Adipocyte (in vitro differentiated cells): ENCODE data around the gene LRMDA.

Experiments
- DNase-seq: peaks from one replicate; pipeline ENCODE4 v3.0.0-alpha.2; 2015; ENCODE audit warnings: low read depth
- H3K27me3 ChIP-seq: replicated peaks from 2 replicates; pipeline ENCODE4 v1.7.0; 2013; ENCODE audit warnings: mild to moderate bottlenecking, low read length, moderate library complexity; ENCODE audit not compliant: control insufficient read depth, insufficient read depth
- H3K36me3 ChIP-seq: 2 replicates; pipeline ENCODE4 v1.7.0; 2013; ENCODE audit warnings: low read length, mild to moderate bottlenecking, moderate library complexity; ENCODE audit not compliant: control insufficient read depth, insufficient read depth, severe bottlenecking
- H3K4me1 ChIP-seq: 2 replicates; pipeline ENCODE4 v1.7.0; 2013; ENCODE audit warnings: mild to moderate bottlenecking, low read length, moderate library complexity; ENCODE audit not compliant: control insufficient read depth, insufficient read depth
- H3K4me3 ChIP-seq: 2 replicates; pipeline ENCODE4 v1.7.0; 2013; ENCODE audit warnings: mild to moderate bottlenecking, low read length, moderate library complexity
- H3K9ac ChIP-seq: 2 replicates; pipeline ENCODE4 v1.7.0; 2013; ENCODE audit warnings: mild to moderate bottlenecking, low read length, moderate library complexity
- H3K9me3 ChIP-seq: 2 replicates; pipeline ENCODE4 v1.7.0; 2013; ENCODE audit warnings: mild to moderate bottlenecking, low read length, moderate library complexity; ENCODE audit not compliant: control insufficient read depth

LRMDA gene

GRCh38 chr10:76282061-76283025 is 850.9 kb downstream of the LRMDA start:
- peaks cover 7% of the 10 kb centered on the region for H3K9me3 ChIP-seq
- no peaks in the 10 kb centered on the region for H3K36me3 ChIP-seq
- no peak overlapping the region for H3K4me3 ChIP-seq
- H3K9ac ChIP-seq: no peak overlapping the region
- peaks cover 34% of the 10 kb centered on the region for H3K4me1 ChIP-seq
- DNase-seq: no peak
- H3K27me3 ChIP-seq: no peaks in the 10 kb centered on the region

GRCh38 chr10:76284351-76284750 is 852.9 kb downstream of the LRMDA start:
- no peak overlapping the region for H3K9ac ChIP-seq

GRCh38 chr10:76285012-76285411 is 853.6 kb downstream of the LRMDA start:
- Histone ChIP-seq H3K27me3 (no peaks in the 10 kb centered on the region), H3K9me3 (peaks cover 7% of the 10 kb centered on the region), H3K4me3 (no peak overlapping the region), H3K36me3 (no peaks in the 10 kb centered on the region), H3K9ac (peak overlapping the region; percentile 2), H3K4me1 (peaks cover 32% of the 10 kb centered on the region)
- peak; percentile 73 for DNase-seq

More at GRCh38 chr10:76284351-76284750, 852.9 kb downstream of the LRMDA start:
- DNase-seq: no peak
- Histone ChIP-seq H3K4me1 (peaks cover 32% of the 10 kb centered on the region), H3K36me3 (no peaks in the 10 kb centered on the region), H3K4me3 (no peak overlapping the region), H3K27me3 (no peaks in the 10 kb centered on the region), H3K9me3 (peaks cover 7% of the 10 kb centered on the region)

DNA sequence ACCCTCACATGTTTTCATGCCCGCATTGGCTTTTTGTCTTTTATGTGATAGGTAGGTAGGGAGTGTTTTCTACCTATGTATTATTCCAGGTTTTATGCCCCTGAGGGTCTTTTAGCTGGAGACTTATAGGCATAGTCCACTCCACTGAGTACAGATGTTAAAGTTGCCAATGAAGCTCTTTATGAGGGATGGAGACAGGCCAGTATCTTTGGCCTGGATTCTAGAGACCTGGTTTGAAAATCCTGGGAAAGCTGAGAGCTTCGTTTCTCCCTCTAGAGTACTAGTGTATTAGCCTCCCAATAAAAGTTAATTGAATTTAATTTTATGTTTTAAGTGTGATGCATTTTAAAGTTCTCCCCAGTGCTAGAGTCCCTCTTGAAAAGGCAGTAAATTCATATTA is 854.1 kb downstream of the LRMDA start:
- H3K27me3 ChIP-seq: no peaks in the 10 kb centered on the region
- H3K4me3 ChIP-seq: no peak overlapping the region
- DNase-seq: no peak
- H3K9me3 ChIP-seq: peaks cover 7% of the 10 kb centered on the region
- H3K4me1 ChIP-seq: peaks cover 32% of the 10 kb centered on the region
- peak overlapping the region; percentile 2 for H3K9ac ChIP-seq
- no peaks in the 10 kb centered on the region for H3K36me3 ChIP-seq

GRCh38 chr10:76286536-76286935 is 855.1 kb downstream of the LRMDA start:
- Histone ChIP-seq H3K4me1 (peaks cover 32% of the 10 kb centered on the region), H3K9me3 (peaks cover 7% of the 10 kb centered on the region), H3K27me3 (no peaks in the 10 kb centered on the region), H3K4me3 (no peak overlapping the region), H3K9ac (peak overlapping the region; percentile 35), H3K36me3 (no peaks in the 10 kb centered on the region)
- DNase-seq: peak; percentile 49

- no peak overlapping the region for H3K4me3 ChIP-seq
- no peaks in the 10 kb centered on the region for H3K36me3 ChIP-seq
- DNase-seq: no peak
- H3K4me1 ChIP-seq: peaks cover 32% of the 10 kb centered on the region
- H3K9ac ChIP-seq: no peak overlapping the region
- H3K27me3 ChIP-seq: no peaks in the 10 kb centered on the region
- peaks cover 7% of the 10 kb centered on the region for H3K9me3 ChIP-seq
Measured at GRCh38 chr10:76287856-76288255, 856.4 kb downstream of the LRMDA start.

GRCh38 chr10:76291175-76291574 is 859.8 kb downstream of the LRMDA start:
- Histone ChIP-seq H3K9me3 (no peaks in the 10 kb centered on the region), H3K4me3 (no peak overlapping the region), H3K9ac (no peak overlapping the region), H3K36me3 (no peaks in the 10 kb centered on the region), H3K27me3 (no peaks in the 10 kb centered on the region), H3K4me1 (peaks cover 23% of the 10 kb centered on the region)
- no peak for DNase-seq

DNA sequence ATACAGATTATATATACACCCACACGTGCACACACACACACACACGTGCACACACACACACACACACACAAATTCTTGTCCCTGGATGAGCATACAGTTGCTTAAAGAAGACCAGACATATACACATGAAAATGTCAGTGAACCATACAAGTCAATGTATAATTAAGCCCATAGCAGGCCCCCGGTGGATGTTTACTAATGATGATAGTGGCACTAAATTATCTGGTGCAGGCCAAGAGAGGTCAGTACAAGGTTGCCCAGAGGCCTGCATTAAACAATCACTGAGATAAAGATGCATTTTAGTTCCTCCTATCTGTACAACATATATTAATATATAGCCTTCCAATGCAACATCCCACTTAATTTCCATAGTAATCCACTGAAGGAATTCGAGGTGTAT is 860.5 kb downstream of the LRMDA start:
- Histone ChIP-seq H3K36me3 (no peaks in the 10 kb centered on the region), H3K27me3 (no peaks in the 10 kb centered on the region), H3K4me1 (peaks cover 16% of the 10 kb centered on the region), H3K4me3 (no peak overlapping the region), H3K9me3 (no peaks in the 10 kb centered on the region), H3K9ac (no peak overlapping the region)
- no peak for DNase-seq

GRCh38 chr10:76296957-76297356 is 865.5 kb downstream of the LRMDA start:
- Histone ChIP-seq H3K4me3 (no peak overlapping the region), H3K9me3 (no peaks in the 10 kb centered on the region), H3K36me3 (no peaks in the 10 kb centered on the region), H3K4me1 (peaks cover 12% of the 10 kb centered on the region), H3K9ac (no peak overlapping the region), H3K27me3 (no peaks in the 10 kb centered on the region)
- no peak for DNase-seq

- Histone ChIP-seq H3K4me3 (no peak overlapping the region), H3K9ac (no peak overlapping the region), H3K9me3 (no peaks in the 10 kb centered on the region), H3K27me3 (no peaks in the 10 kb centered on the region), H3K36me3 (no peaks in the 10 kb centered on the region), H3K4me1 (peaks cover 16% of the 10 kb centered on the region)
- no peak for DNase-seq
Measured at GRCh38 chr10:76297358-76297757, 865.9 kb downstream of the LRMDA start.

- no peak for DNase-seq
Measured at GRCh38 chr10:76297780-76298281, 866.4 kb downstream of the LRMDA start.

More at GRCh38 chr10:76297780-76298281, 866.4 kb downstream of the LRMDA start:
- no peak overlapping the region for H3K9ac ChIP-seq
- no peak overlapping the region for H3K4me3 ChIP-seq
- H3K27me3 ChIP-seq: no peaks in the 10 kb centered on the region
- H3K36me3 ChIP-seq: no peaks in the 10 kb centered on the region
- no peaks in the 10 kb centered on the region for H3K9me3 ChIP-seq
- peaks cover 20% of the 10 kb centered on the region for H3K4me1 ChIP-seq
